Astrocyte (in vitro differentiated cells and primary cell): ENCODE results near the gene PSG1. TPM values are rescaled to one million over a fixed set of nuclear protein-coding genes. Genes with fewer than 3 reads are reported as not detected.
"Not testable (repeated sequence)": the region's sequence is repeated elsewhere in the genome, so short reads cannot be mapped to it uniquely, and the experiment has no call there.

Experiments
- DNase-seq: peaks from one replicate; pipeline ENCODE4 v3.0.0-alpha.2; 2010; ENCODE audit warnings: low read depth
- FAIRE-seq: peaks from 2 replicates; lab custom pipeline; 2011; peaks lifted over from hg19 to GRCh38; lab: Jason Lieb, UNC
- H2AFZ ChIP-seq: 2 replicates; pipeline ENCODE4 v1.6.0; 2012; ENCODE audit warnings: low read depth, low read length, inconsistent platforms
- H3K27ac ChIP-seq: 2 replicates; pipeline ENCODE4 v1.5.1; 2011; ENCODE audit warnings: low read depth, low read length, inconsistent platforms
- H3K27me3 ChIP-seq: 2 replicates; pipeline ENCODE4 v1.6.0; 2011; ENCODE audit warnings: low read length, inconsistent platforms; ENCODE audit not compliant: insufficient read depth
- H3K36me3 ChIP-seq: 2 replicates; pipeline ENCODE4 v1.5.1; 2011; ENCODE audit warnings: low read length, inconsistent platforms; ENCODE audit not compliant: insufficient read depth
- H3K4me1 ChIP-seq: 2 replicates; pipeline ENCODE4 v1.5.1; 2011; ENCODE audit warnings: low read length, inconsistent platforms; ENCODE audit not compliant: insufficient read depth
- H3K4me2 ChIP-seq: 2 replicates; pipeline ENCODE4 v1.6.0; 2012; ENCODE audit warnings: low read length, inconsistent platforms
- H3K4me3 ChIP-seq: 2 replicates; pipeline ENCODE4 v1.5.1; 2011; ENCODE audit warnings: low read depth, mild to moderate bottlenecking, low read length, inconsistent platforms; ENCODE audit not compliant: insufficient read depth
- H3K79me2 ChIP-seq: 2 replicates; pipeline ENCODE4 v1.6.0; 2012; ENCODE audit warnings: mild to moderate bottlenecking, low read length, inconsistent platforms; ENCODE audit not compliant: insufficient read depth
- H3K9ac ChIP-seq: 2 replicates; pipeline ENCODE4 v1.6.0; 2012; ENCODE audit warnings: mild to moderate bottlenecking, low read length, inconsistent platforms
- H3K9me3 ChIP-seq: 2 replicates; pipeline ENCODE4 v1.5.1; 2012; ENCODE audit warnings: low read depth, mild to moderate bottlenecking, low read length, inconsistent platforms; ENCODE audit not compliant: insufficient read depth
- H4K20me1 ChIP-seq: 2 replicates; pipeline ENCODE4 v1.6.0; 2012; ENCODE audit warnings: low read length, inconsistent platforms; ENCODE audit not compliant: insufficient read depth
- H3K27ac Mint-ChIP-seq: one replicate; pipeline ENCODE4 v1.8.0; 2021; ENCODE audit warnings: mild to moderate bottlenecking, mixed read lengths; ENCODE audit not compliant: unreplicated experiment
- H3K27me3 Mint-ChIP-seq: one replicate; pipeline ENCODE4 v1.8.0; 2021; ENCODE audit warnings: low read depth, mixed read lengths; ENCODE audit not compliant: unreplicated experiment
- H3K36me3 Mint-ChIP-seq: one replicate; pipeline ENCODE4 v1.8.0; 2021; ENCODE audit warnings: low read depth, mixed read lengths; ENCODE audit not compliant: unreplicated experiment
- H3K4me1 Mint-ChIP-seq: one replicate; pipeline ENCODE4 v1.8.0; 2021; ENCODE audit warnings: low read depth, mixed read lengths; ENCODE audit not compliant: unreplicated experiment
- H3K4me3 Mint-ChIP-seq: one replicate; pipeline ENCODE4 v1.8.0; 2021; ENCODE audit warnings: mild to moderate bottlenecking, moderate library complexity, mixed read lengths; ENCODE audit not compliant: unreplicated experiment
- H3K9me3 Mint-ChIP-seq: one replicate; pipeline ENCODE4 v1.8.0; 2021; ENCODE audit warnings: mild to moderate bottlenecking, mixed read lengths; ENCODE audit not compliant: unreplicated experiment
- EZH2 ChIP-seq: IDR thresholded peaks from 2 replicates; pipeline ENCODE4 v1.6.1; 2012; ENCODE audit warnings: mild to moderate bottlenecking, low read length, inconsistent platforms; ENCODE audit not compliant: insufficient read depth
- total RNA-seq: library from RNA; stranded (reverse); gene quantifications from 2 replicates; pipeline ENCODE4 v1.2.1, GENCODE V29; 2021
- TF ChIP-seq, protein P1 (sequence below): IDR thresholded peaks from 2 replicates; pipeline ENCODE4 v1.5.1; 2011; ENCODE audit warnings: low read depth, mild to moderate bottlenecking, inconsistent platforms, low read length, moderate library complexity; ENCODE audit not compliant: insufficient read depth

The PSG1 gene
- total RNA-seq, 1 donor from 2014 or later, result 0.52 TPM

DNA sequence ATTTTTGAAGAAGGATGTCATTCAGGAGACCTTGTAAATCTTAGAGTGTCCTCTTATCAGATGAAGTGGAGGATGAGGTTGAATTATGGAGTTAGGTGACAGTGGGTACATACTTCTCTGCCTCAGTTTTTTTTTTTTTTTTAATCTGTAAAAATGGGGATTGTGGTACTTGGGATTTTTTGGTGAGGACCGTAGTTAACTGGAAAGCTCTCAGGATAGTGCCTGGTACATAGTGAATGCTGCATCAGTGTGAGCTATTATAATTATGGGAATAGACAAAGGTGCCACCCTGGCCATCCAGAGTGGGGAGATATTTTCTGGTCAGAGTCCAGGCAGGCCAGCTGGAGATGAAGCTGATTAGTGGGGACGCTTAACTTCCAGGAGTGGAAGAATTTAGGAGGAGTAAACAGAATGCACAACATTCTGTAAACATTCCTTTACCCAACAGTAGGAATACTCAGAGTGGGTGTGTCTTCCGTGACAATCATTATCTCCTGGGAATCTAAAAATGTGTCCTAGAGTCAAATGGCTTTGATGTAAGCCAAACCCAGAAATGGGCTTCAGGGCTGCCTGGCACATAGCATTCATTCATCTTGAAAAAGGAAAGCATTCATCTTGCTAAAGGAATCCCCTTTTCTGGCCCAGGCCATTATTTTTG, 47.4 kb downstream of the PSG1 start:
- H3K4me3 Mint-ChIP-seq, H3K79me2 ChIP-seq, H2AFZ ChIP-seq, H3K36me3 Mint-ChIP-seq, H4K20me1 ChIP-seq, H3K9me3 ChIP-seq, H3K27me3 ChIP-seq, H3K4me1 ChIP-seq, DNase-seq, H3K27me3 Mint-ChIP-seq, H3K9me3 Mint-ChIP-seq, H3K4me3 ChIP-seq, H3K36me3 ChIP-seq, H3K27ac Mint-ChIP-seq, H3K9ac ChIP-seq, H3K27ac ChIP-seq, FAIRE-seq, H3K4me2 ChIP-seq, H3K4me1 Mint-ChIP-seq: not testable (repeated sequence)

DNA sequence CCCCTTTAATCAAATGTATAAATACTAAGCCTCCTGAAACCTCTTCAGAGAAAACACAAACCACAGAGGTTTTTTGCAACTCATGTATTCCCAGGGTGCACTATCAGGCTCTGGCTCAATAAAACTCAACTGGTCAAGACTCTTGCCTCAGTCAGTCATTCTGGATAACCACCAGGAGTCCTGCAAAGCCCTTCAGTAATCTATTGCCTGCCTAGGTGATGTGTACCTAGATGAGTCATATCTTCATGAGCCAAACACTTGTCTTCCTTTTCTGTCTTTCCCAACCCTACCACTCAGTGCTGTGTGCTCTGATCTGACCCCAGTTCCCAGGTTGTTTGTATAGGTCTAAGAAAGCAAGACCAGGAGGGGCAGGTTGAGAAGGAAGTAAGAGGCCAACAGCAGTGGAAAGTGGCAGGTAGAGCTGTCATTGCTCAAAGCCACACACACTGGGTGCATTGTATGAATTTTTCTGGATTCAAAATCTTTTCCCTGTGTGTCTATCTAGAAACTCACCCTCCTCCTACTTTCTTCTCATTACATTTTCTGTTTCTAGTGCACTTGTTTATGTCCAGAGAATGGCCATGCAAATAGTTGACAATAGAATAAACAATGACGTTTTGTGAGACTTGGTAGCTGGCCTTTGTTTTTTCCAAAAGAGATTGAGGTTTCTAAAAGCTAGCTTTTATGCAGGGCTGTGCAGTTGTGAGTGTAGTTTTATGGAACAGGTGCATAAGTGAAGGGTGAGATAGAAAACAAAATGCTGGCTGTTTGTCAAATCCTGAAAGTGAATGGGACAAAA, 48.1 kb downstream of the PSG1 start:
- Histone ChIP-seq H3K36me3 (no peaks in the 10 kb centered on the region), H3K9me3 (no peaks in the 10 kb centered on the region), H3K4me2 (no peak overlapping the region), H3K4me1 (no peaks in the 10 kb centered on the region), H3K79me2 (no peaks in the 10 kb centered on the region), H3K27me3 (no peaks in the 10 kb centered on the region), H4K20me1 (no peaks in the 10 kb centered on the region), H3K4me3 (no peak overlapping the region), H3K9ac (no peak overlapping the region), H2AFZ (no peak overlapping the region), H3K27ac (no peak overlapping the region)
- Mint-ChIP-seq H3K27ac (no peak overlapping the region), H3K27me3 (no peaks in the 10 kb centered on the region), H3K36me3 (no peaks in the 10 kb centered on the region), H3K4me3 (no peak overlapping the region), H3K4me1 (no peaks in the 10 kb centered on the region), H3K9me3 (peaks cover 6% of the 10 kb centered on the region)
- no peak for FAIRE-seq
- no peak for TF ChIP-seq EZH2
- TF ChIP-seq, protein P1, sequence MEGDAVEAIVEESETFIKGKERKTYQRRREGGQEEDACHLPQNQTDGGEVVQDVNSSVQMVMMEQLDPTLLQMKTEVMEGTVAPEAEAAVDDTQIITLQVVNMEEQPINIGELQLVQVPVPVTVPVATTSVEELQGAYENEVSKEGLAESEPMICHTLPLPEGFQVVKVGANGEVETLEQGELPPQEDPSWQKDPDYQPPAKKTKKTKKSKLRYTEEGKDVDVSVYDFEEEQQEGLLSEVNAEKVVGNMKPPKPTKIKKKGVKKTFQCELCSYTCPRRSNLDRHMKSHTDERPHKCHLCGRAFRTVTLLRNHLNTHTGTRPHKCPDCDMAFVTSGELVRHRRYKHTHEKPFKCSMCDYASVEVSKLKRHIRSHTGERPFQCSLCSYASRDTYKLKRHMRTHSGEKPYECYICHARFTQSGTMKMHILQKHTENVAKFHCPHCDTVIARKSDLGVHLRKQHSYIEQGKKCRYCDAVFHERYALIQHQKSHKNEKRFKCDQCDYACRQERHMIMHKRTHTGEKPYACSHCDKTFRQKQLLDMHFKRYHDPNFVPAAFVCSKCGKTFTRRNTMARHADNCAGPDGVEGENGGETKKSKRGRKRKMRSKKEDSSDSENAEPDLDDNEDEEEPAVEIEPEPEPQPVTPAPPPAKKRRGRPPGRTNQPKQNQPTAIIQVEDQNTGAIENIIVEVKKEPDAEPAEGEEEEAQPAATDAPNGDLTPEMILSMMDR, result no peak
- DNase-seq, result no peak

DNA sequence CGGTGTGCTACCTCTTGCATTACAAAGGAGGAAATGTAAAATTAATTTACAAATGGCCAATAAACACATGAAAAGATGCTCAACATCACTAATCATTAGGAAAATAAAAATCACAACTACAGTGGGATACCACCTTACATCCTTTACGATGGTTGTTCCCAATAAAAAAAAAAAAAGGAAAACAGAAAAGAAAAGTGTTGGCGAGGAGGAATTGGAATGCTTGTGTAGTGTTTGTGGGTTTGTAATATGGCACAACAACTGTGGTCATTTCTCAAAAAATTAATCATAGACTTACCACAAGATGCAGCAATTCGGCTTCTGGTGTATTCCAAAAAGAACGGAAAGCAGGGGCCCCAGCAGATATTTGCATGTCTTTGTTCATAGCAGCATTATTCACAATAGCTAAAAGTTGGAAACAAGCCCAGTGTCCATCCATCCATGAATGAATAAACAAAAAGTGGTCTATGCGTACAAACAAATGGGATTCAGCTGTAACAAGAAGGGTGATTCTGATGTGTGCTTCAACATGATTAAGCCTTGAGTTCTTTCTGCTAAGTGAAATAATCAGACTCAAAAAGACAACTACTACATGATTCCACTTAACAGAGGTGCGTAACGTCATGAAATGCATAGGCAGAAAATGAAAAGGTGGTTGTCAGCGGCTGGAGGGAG, 58.1 kb downstream of the PSG1 start:
- peaks cover 36% of the 10 kb centered on the region for H3K9me3 Mint-ChIP-seq

DNA sequence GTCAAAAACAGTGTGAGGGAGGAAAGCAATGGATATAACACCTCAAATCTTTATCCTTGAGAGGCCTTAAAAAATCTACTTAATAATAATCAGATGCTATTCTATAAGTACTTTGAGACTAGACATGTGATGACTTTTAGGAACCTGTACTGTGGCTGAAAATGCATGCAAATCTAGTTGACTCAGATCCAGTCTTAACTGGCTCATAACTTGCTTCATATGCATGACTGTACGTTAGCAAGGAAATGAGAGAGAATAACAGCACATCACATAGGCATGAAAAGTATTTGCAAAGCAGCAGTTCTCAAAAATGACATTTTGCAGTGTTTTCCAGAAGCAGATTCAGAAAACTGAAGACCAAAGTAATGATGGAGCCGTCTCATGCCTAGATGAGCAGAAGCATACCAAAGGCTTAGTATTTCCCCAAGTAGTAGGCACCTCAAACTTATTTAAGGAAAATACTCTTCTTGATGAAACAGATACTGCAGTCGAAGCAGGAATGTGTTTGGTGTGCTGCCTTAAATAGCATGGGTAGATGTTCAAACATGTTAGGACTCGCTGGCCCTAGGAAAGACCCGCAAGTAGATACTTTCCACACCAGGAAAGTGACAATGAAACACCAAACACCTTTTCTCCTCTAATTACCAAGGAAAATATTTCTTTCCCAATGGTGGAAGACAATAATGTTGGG, 59.4 kb downstream of the PSG1 start:
- not testable (repeated sequence) for H3K27ac Mint-ChIP-seq, H3K4me3 ChIP-seq, H3K27me3 Mint-ChIP-seq, H3K4me1 Mint-ChIP-seq, H3K79me2 ChIP-seq, H3K27me3 ChIP-seq, H3K9ac ChIP-seq, H3K36me3 Mint-ChIP-seq, H2AFZ ChIP-seq, H3K36me3 ChIP-seq, H4K20me1 ChIP-seq, H3K9me3 ChIP-seq, H3K4me3 Mint-ChIP-seq
- peaks cover 31% of the 10 kb centered on the region for H3K9me3 Mint-ChIP-seq
- FAIRE-seq (peak; percentile 95), DNase-seq (peak; percentile 91)
- Histone ChIP-seq H3K27ac (peak overlapping the region; percentile 56), H3K4me2 (peak overlapping the region; percentile 66), H3K4me1 (peaks cover 15% of the 10 kb centered on the region)

More for the DNA sequence above, 58.1 kb downstream of the PSG1 start:
- H3K36me3 ChIP-seq, H3K4me1 Mint-ChIP-seq, H4K20me1 ChIP-seq, FAIRE-seq, H3K27me3 Mint-ChIP-seq, H3K27ac Mint-ChIP-seq, H3K27me3 ChIP-seq, H3K4me3 ChIP-seq, H3K79me2 ChIP-seq, H3K9me3 ChIP-seq, H3K27ac ChIP-seq, H2AFZ ChIP-seq, H3K4me3 Mint-ChIP-seq, H3K9ac ChIP-seq, H3K36me3 Mint-ChIP-seq: not testable (repeated sequence)
- peak; percentile 79 for DNase-seq
- Histone ChIP-seq H3K4me1 (peaks cover 15% of the 10 kb centered on the region), H3K4me2 (peak overlapping the region; percentile 66)
